ENCODE data around the gene PUS7L.
"Not testable (repeated sequence)": the region's sequence is repeated elsewhere in the genome, so short reads cannot be mapped to it uniquely, and the experiment has no call there.

PUS7L gene

DNA sequence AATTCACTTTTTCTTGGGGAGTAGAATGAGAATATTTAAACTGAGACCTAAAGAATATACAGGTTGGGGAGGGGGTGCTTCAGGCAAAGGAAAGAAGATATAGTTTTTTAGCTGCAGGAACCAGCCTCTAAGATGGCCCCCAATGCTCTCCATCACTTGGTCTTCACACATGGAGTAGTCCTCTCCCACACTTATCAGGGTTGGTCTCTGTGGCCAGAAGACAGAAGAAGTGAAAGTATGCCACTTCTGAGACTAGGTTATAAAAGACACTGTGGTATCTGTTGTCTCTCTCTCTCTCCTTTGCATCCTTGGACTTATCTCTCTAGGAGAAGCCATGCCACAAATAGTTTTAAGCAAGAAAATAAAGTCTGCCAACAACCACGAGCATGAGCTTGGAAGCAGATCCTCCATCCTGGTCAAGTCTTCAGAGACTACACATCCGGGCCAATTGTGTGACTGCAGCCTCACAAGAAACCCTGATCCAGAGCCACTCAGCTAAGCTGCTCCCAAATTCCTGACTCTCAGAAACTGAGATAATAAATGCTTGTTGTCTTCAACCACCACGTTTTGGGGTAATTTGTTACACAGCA is 18.0 kb downstream of the PUS7L start:
- Histone ChIP-seq H3K4me3 (ENCODE audit: low read length) (no peak overlapping the region), H3K4me1 (ENCODE audit: control insufficient read depth, insufficient read depth, low read length) (no peaks in the 10 kb centered on the region), H3K36me3 (ENCODE audit: control insufficient read depth, insufficient read depth, low read length) (no peaks in the 10 kb centered on the region), H3K9ac (ENCODE audit: low read length) (no peak overlapping the region), H3K27me3 (ENCODE audit: control insufficient read depth, insufficient read depth, low read length) (no peaks in the 10 kb centered on the region), H3K9me3 (ENCODE audit: control insufficient read depth, low read length) (no peaks in the 10 kb centered on the region)

DNA sequence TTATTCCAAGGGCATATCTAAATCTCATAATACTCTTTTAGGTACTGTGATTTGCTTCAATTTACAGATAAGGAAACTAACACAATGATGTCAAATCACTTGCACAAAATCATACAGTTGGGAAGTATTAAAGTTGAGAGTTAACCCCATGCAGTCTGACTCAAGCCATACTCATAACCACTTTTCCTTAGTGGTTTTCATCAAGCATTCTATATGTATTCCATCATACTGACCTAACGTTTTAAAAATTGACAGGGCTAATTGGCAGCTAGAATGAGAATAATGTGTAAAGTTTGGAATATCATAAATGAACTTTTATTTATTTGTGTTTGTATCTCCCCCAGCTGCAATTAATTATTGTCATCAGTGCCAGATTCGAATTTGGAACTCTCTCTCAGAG is 20.9 kb downstream of the PUS7L start:
- Histone ChIP-seq H3K36me3 (ENCODE audit: control insufficient read depth, insufficient read depth, low read length) (no peaks in the 10 kb centered on the region), H3K4me3 (ENCODE audit: low read length) (no peak overlapping the region), H3K9me3 (ENCODE audit: control insufficient read depth, low read length) (no peaks in the 10 kb centered on the region)

DNA sequence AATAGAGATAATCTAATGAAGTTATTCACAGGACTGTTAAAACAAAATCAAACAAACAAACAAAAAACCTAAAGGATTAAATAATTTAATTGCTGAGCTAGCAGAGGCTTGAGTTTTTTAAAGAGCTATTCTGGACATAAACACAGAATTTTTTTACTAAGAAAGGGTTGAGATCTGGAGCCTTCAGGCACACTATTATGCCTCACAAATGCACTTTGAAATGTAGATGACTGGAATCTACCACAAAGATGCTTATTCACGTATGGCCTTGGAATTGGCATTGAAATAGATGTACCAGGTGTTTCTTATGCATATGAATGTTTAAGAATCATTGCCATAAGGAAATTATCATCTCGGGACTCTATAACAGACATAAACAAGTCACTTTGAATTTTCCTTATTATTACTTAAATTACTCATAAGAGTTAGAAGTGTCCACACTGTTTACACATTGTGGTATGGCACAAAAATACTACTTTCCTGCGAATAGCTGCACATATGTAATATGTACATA is 21.6 kb downstream of the PUS7L start:
- Histone ChIP-seq H3K27me3 (ENCODE audit: control insufficient read depth, insufficient read depth, low read length) (no peaks in the 10 kb centered on the region), H3K4me3 (ENCODE audit: low read length) (no peak overlapping the region), H3K9me3 (ENCODE audit: control insufficient read depth, low read length) (no peaks in the 10 kb centered on the region), H3K9ac (ENCODE audit: low read length) (no peak overlapping the region), H3K4me1 (ENCODE audit: control insufficient read depth, insufficient read depth, low read length) (no peaks in the 10 kb centered on the region), H3K36me3 (ENCODE audit: control insufficient read depth, insufficient read depth, low read length) (no peaks in the 10 kb centered on the region)

More for the DNA sequence above, 20.9 kb downstream of the PUS7L start:
- Histone ChIP-seq H3K4me1 (ENCODE audit: control insufficient read depth, insufficient read depth, low read length) (no peaks in the 10 kb centered on the region), H3K27me3 (ENCODE audit: control insufficient read depth, insufficient read depth, low read length) (no peaks in the 10 kb centered on the region), H3K9ac (ENCODE audit: low read length) (no peak overlapping the region)

DNA sequence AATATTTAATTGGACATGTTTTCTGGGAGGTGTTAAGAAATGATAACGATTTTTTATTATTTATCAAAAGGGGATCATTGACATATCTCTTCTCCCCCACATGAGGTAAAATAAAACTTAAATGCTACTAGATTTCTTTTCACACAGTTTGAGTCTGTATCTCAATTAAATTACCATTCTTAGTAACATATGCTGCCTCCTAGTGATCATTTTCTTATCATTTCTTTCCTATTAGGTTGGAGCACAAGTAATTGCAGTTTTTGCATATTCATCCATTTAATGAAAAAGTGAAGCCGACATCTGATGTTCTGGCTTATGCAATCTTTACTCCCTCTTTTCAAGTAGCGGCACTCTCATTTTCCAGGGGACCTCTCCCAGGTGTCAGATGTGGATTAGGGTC is 24.9 kb downstream of the PUS7L start:
- Histone ChIP-seq H3K9me3 (ENCODE audit: control insufficient read depth, low read length) (no peaks in the 10 kb centered on the region), H3K4me3 (ENCODE audit: low read length) (no peak overlapping the region), H3K36me3 (ENCODE audit: control insufficient read depth, insufficient read depth, low read length) (no peaks in the 10 kb centered on the region), H3K27me3 (ENCODE audit: control insufficient read depth, insufficient read depth, low read length) (no peaks in the 10 kb centered on the region), H3K4me1 (ENCODE audit: control insufficient read depth, insufficient read depth, low read length) (no peaks in the 10 kb centered on the region), H3K9ac (ENCODE audit: low read length) (no peak overlapping the region)

DNA sequence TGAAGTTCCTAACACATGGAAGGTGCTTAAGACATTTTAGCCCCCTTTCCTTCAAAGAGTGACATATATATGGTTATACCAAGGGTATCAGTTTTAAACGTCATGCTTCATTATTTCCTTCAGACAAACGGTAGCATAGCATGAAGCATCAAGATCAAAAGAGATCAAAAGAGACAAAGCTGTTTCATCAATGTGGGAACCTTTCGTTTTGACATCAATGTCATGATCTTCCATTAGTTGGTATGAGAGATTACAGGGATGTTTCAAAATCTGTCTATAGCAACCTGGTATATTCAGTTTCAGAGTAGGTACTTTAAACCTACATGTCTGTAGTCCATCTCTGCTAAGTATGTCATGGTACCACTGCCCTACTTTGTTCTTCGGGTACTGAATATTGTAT is 28.3 kb downstream of the PUS7L start:
- H3K4me3 ChIP-seq (ENCODE audit: low read length), result no peak overlapping the region
- H3K27me3 ChIP-seq (ENCODE audit: control insufficient read depth, insufficient read depth, low read length), result no peaks in the 10 kb centered on the region
- H3K9me3 ChIP-seq (ENCODE audit: control insufficient read depth, low read length), result no peaks in the 10 kb centered on the region
- no peak overlapping the region for H3K9ac ChIP-seq (ENCODE audit: low read length)
- no peaks in the 10 kb centered on the region for H3K4me1 ChIP-seq (ENCODE audit: control insufficient read depth, insufficient read depth, low read length)
- H3K36me3 ChIP-seq (ENCODE audit: control insufficient read depth, insufficient read depth, low read length), result no peaks in the 10 kb centered on the region

DNA sequence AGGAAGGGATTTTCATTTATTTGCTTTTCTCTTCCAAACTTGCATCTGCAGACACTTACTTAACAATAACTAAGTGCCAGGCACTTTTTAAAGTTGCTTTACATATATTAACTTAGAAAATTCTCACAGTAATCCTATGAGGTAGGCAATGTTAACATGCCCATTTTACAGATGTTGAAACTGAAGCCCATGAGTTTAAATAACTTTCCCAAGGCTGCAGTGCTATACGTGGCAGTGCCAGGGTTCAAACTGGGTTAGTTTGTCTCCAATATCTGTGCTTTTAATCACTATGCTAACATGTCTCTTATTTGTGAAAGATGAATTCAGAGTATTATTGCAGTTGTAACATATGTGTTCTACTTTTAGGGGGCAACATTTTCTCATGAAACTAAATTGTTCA is 29.9 kb downstream of the PUS7L start:
- Histone ChIP-seq H3K4me3 (ENCODE audit: low read length) (no peak overlapping the region), H3K27me3 (ENCODE audit: control insufficient read depth, insufficient read depth, low read length) (no peaks in the 10 kb centered on the region), H3K9ac (ENCODE audit: low read length) (no peak overlapping the region), H3K36me3 (ENCODE audit: control insufficient read depth, insufficient read depth, low read length) (no peaks in the 10 kb centered on the region), H3K9me3 (ENCODE audit: control insufficient read depth, low read length) (no peaks in the 10 kb centered on the region), H3K4me1 (ENCODE audit: control insufficient read depth, insufficient read depth, low read length) (no peaks in the 10 kb centered on the region)

DNA sequence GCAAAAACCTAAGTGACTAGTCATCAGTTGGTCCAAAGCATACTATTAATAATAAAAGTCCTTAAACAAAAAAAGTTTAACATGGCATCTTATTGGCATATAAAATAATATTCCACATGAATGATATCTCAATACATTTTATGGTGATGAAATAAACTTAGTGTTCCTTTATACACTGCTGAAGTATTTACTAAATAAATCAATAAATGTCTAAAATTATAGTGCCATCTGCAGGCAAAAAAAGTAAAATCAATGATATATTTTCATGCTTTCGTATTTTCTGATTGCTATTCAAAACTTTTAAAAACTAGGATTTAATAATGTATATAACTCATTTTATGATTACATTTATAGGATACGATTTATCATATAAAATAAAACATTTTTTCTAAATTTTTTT is 30.5 kb downstream of the PUS7L start:
- H3K36me3 ChIP-seq (ENCODE audit: control insufficient read depth, insufficient read depth, low read length), result no peaks in the 10 kb centered on the region

DNA sequence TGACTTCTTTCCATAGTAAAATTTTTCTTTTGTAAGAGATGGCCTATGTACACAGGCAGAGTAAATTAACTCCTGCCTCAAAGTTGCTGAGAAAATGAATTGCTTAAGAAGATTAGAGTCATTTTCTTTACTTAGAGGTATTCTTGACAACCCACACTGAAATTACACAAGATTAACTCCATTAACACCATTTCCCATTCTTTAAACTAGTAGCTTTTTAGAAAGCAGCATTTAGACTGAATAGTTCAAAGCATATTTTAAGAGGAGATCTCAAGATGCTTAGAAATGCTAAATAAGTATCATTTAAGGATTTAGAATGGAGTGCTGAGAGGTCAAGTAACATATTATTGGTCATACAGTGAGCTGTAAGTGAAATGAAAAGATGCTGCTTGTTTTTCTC is 35.5 kb downstream of the PUS7L start:
- Histone ChIP-seq H3K4me1 (ENCODE audit: control insufficient read depth, insufficient read depth, low read length) (no peaks in the 10 kb centered on the region), H3K4me3 (ENCODE audit: low read length) (no peak overlapping the region), H3K36me3 (ENCODE audit: control insufficient read depth, insufficient read depth, low read length) (no peaks in the 10 kb centered on the region), H3K9ac (ENCODE audit: low read length) (no peak overlapping the region), H3K9me3 (ENCODE audit: control insufficient read depth, low read length) (no peaks in the 10 kb centered on the region), H3K27me3 (ENCODE audit: control insufficient read depth, insufficient read depth, low read length) (no peaks in the 10 kb centered on the region)

More for the DNA sequence above, 30.5 kb downstream of the PUS7L start:
- Histone ChIP-seq H3K9ac (ENCODE audit: low read length) (no peak overlapping the region), H3K27me3 (ENCODE audit: control insufficient read depth, insufficient read depth, low read length) (no peaks in the 10 kb centered on the region), H3K9me3 (ENCODE audit: control insufficient read depth, low read length) (no peaks in the 10 kb centered on the region), H3K4me3 (ENCODE audit: low read length) (no peak overlapping the region), H3K4me1 (ENCODE audit: control insufficient read depth, insufficient read depth, low read length) (no peaks in the 10 kb centered on the region)

DNA sequence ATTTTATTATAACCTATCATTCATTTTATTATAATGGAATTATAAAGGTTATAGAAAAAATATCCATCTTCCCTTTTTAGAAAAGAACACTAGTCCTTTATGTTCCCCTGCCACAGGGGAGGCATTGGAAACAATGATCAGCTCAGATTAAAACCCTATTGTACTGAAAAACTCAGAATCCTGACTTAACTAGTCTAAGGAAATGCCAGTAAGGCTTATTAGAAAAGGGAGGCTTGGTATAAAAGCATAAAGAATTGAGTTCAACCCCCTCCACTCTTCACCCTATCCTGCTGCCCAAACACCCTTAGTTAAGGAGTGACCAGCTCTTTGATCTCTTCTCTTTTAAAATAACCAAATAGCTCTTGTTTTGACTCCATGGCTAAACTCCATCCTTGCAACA is 36.0 kb downstream of the PUS7L start:
- no peaks in the 10 kb centered on the region for H3K4me1 ChIP-seq (ENCODE audit: control insufficient read depth, insufficient read depth, low read length)
- no peak overlapping the region for H3K4me3 ChIP-seq (ENCODE audit: low read length)
- no peaks in the 10 kb centered on the region for H3K27me3 ChIP-seq (ENCODE audit: control insufficient read depth, insufficient read depth, low read length)
- no peak overlapping the region for H3K9ac ChIP-seq (ENCODE audit: low read length)
- no peaks in the 10 kb centered on the region for H3K36me3 ChIP-seq (ENCODE audit: control insufficient read depth, insufficient read depth, low read length)
- H3K9me3 ChIP-seq (ENCODE audit: control insufficient read depth, low read length), result no peaks in the 10 kb centered on the region

DNA sequence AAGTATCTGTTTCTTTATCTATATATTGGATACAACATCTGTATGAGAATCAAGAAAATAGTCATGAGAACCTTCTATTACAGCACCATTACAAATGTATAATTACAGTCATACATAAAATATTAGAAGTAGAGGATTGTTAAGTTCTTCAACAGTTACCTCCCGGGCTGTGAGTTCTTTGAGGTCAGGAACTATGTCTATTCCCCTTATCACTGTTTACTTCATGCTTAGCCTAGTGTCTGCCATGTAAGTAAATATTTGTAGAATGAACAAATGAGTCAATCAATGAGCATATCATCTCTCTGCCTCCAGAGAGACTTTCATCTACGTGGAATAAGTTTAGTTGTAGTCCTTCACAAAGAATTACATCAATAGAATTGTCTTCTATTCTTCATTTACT is 47.2 kb downstream of the PUS7L start:
- H3K4me1 ChIP-seq (ENCODE audit: control insufficient read depth, insufficient read depth, low read length), result no peaks in the 10 kb centered on the region
- H3K36me3 ChIP-seq (ENCODE audit: control insufficient read depth, insufficient read depth, low read length), result no peaks in the 10 kb centered on the region
- no peaks in the 10 kb centered on the region for H3K27me3 ChIP-seq (ENCODE audit: control insufficient read depth, insufficient read depth, low read length)
- H3K4me3 ChIP-seq (ENCODE audit: low read length), result no peak overlapping the region
- no peak overlapping the region for H3K9ac ChIP-seq (ENCODE audit: low read length)
- H3K9me3 ChIP-seq (ENCODE audit: control insufficient read depth, low read length), result no peaks in the 10 kb centered on the region

DNA sequence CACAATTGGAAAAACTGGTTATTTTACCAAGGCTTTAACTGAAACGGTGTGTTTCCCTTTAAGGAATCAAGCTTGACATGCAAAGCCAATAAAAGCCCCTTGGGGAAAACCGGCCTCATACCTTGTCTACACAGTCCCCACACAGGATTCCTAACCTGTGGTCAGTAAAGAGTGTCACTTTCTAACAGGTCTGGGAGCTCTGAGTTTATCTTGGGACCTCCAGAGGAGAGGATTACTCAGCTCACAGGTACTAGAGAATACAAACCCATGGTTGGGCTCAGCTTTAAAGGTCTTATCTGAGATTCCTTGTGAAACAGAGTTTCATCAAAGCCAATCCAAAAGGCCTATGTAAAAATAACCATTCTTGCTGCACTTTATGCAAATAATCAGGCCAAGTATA is 54.8 kb downstream of the PUS7L start:
- H3K9me3 ChIP-seq (ENCODE audit: control insufficient read depth, low read length); H3K9ac ChIP-seq (ENCODE audit: low read length); H3K27me3 ChIP-seq (ENCODE audit: control insufficient read depth, insufficient read depth, low read length); H3K36me3 ChIP-seq (ENCODE audit: control insufficient read depth, insufficient read depth, low read length); H3K4me3 ChIP-seq (ENCODE audit: low read length); H3K4me1 ChIP-seq (ENCODE audit: control insufficient read depth, insufficient read depth, low read length): not testable (repeated sequence)

DNA sequence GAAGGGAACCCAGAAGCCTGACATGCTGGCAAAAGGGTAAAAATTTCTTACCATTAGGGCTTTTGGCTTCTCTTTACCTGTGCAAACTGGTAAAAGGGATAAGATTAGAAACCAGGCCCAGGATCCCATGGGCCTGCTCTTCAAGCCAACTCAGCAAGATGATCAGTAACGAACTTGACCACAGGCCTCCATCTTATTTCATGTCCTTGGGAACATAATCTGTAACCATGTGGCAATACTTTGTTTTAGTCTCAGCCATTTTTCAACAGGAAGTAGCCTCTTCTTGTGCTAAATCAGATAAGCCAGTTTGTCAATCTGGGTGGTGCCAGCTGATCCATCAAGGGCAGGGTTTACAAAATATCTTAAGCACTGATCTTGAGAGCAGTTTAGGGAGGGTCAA is 57.4 kb downstream of the PUS7L start:
- not testable (repeated sequence) for H3K4me1 ChIP-seq (ENCODE audit: control insufficient read depth, insufficient read depth, low read length); H3K9ac ChIP-seq (ENCODE audit: low read length); H3K9me3 ChIP-seq (ENCODE audit: control insufficient read depth, low read length); H3K4me3 ChIP-seq (ENCODE audit: low read length); H3K27me3 ChIP-seq (ENCODE audit: control insufficient read depth, insufficient read depth, low read length); H3K36me3 ChIP-seq (ENCODE audit: control insufficient read depth, insufficient read depth, low read length)

DNA sequence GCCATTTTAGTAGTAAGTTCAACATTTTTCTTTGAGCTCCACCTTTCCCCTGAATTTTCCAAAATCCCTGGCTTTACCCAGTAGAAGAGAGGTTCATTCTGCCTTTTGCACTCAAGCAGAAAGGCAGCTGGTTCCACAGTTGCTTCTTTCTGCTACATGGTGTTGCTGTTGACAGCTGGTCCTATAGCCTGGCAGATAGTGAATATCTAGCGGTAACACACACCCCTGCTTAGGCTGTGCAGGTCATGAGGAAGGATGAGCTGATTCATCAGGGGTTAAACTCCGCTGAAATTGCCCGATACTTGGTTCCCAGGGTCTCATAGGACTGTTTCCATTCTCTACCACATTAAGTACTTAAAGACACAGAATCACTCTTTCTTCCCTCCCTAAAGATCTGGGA is 62.4 kb downstream of the PUS7L start:
- Histone ChIP-seq H3K4me1 (ENCODE audit: control insufficient read depth, insufficient read depth, low read length) (no peaks in the 10 kb centered on the region), H3K27me3 (ENCODE audit: control insufficient read depth, insufficient read depth, low read length) (no peaks in the 10 kb centered on the region), H3K36me3 (ENCODE audit: control insufficient read depth, insufficient read depth, low read length) (no peaks in the 10 kb centered on the region), H3K9me3 (ENCODE audit: control insufficient read depth, low read length) (no peaks in the 10 kb centered on the region), H3K9ac (ENCODE audit: low read length) (no peak overlapping the region), H3K4me3 (ENCODE audit: low read length) (no peak overlapping the region)
